Heart left ventricle (tissue), 13 donors: ENCODE measurements around the gene KRTAP12-4.

ENCODE experiments used
- CTCF ChIP-seq, 12 donors: fragments of 200-600 bp; sonication (generic) in 4 of 12; IDR thresholded peaks; one replicate each; pipeline versions ENCODE4 v1.5.0 to v1.8.0; 2018 to 2022; ENCODE audit warnings: antibody characterized with exemption in 12 of 12, mild to moderate bottlenecking in 5 of 12
- POLR2A ChIP-seq, 2 donors: fragments of 450-650 bp; IDR thresholded peaks; one replicate each; pipeline ENCODE4 v1.6.1; 2017; ENCODE audit warnings: antibody characterized with exemption in 2 of 2, mild to moderate bottlenecking in 2 of 2, moderate library complexity in 2 of 2
- donor health status: ischemic (EF 13 %, LVEDD 7.1; RV severe dilation, severe dysfunction).
- donor health status: DM: no; HTN: yes; CAD: no.
- donor health status: DM: no; HTN: no; CAD: no.
- donor health status: ischemic (EF 25% LVEDD 6.9; RV normal size, moderate dysfunction).
- donor health status: ischemic (EF 25% LVEDD 5.7; RV mildly dilated, moderate dysfunction).
- donor health status: ischemic (EF 35%, LVEDD 5.7; RV mildly dilated, moderate dysfunction).
- donor health status: nonischemic (EF 11% LVEDD 7.7; RV severe dilation, severe dysfunction).
- donor health status: DM: yes; HTN: yes; CAD: no.
- donor health status: PGD.
- donor health status: ischemic (EF 29% LVEDD 5.4; RV normal size, mild dysfunction).
- donor health status: nonischemic (EF 23%, LVEDD 6.1; RV moderate dilation, normal function).

- TF ChIP-seq CTCF (IDR thresholded peaks at IDR 0.05) (no peak), POLR2A (IDR thresholded peaks at IDR 0.05) (no peak)
Measured at GRCh38 chr21:44619886-44620285, 34.6 kb downstream of the KRTAP12-4 start.
